GM12878 (cell line): ENCODE data around the gene SHC1. TPM values are rescaled to one million over a fixed set of nuclear protein-coding genes. Genes with fewer than 3 reads are reported as not detected.

Experiments used
- ATAC-seq: fragments of 200-7000 bp; cut with Tn5 transposase; 3 replicates; pipeline ENCODE4 v1.9.1; 2020; ENCODE audit warnings: mild to moderate bottlenecking, moderate library complexity
- BruUV-seq: library from RNA; stranded (reverse); fragments of 400-500 nt; replicated peaks from 2 replicates; lab custom pipeline; 2021; lab: Mats Ljungman, UMichigan
- CTCF ChIA-PET: fragments of 300-600 bp; sonication (Branson Sonifier 250); formaldehyde crosslinking; extraction: SDS; loops from one replicate; lab custom pipeline; 2021; ENCODE audit warnings: inconsistent platforms; lab: Yijun Ruan, JAX
- POLR2A ChIA-PET: fragments of 350-600 bp; formaldehyde crosslinking; extraction: SDS; loops from one replicate; lab custom pipeline; 2021; ENCODE audit warnings: inconsistent platforms; lab: Charles Lee
- RAD21 ChIA-PET: fragments of 300-600 bp; sonication (Branson Sonifier 250); formaldehyde crosslinking; loops from one replicate; lab custom pipeline; 2023; ENCODE audit warnings: antibody characterized with exemption; ENCODE audit not compliant: unreplicated experiment; lab: Charles Lee
- SMC1A ChIA-PET: fragments of 300-600 bp; sonication (Branson Sonifier 250); formaldehyde crosslinking; loops from one replicate; lab custom pipeline; 2023; ENCODE audit not compliant: unreplicated experiment, uncharacterized antibody; lab: Charles Lee
- DNase-seq: peaks from one replicate; pipeline ENCODE4 v3.0.0-alpha.2; 2011; ENCODE audit warnings: low read depth, low spot score
- FAIRE-seq: peaks from 3 replicates; lab custom pipeline; 2011; peaks lifted over from hg19 to GRCh38; lab: Jason Lieb, UNC
- H2AFZ ChIP-seq: 2 replicates; pipeline ENCODE4 v1.6.0; 2011; ENCODE audit warnings: low read depth, low read length, control low read depth; ENCODE audit not compliant: control insufficient read depth
- H3K27ac ChIP-seq: 2 replicates; pipeline ENCODE4 v1.5.1; 2011; ENCODE audit warnings: control low read depth; ENCODE audit not compliant: control insufficient read depth, insufficient read depth
- H3K27me3 ChIP-seq, 2 experiments: replicated peaks in 1 of 2; 2 replicates each; pipeline versions ENCODE4 v1.6.0 to v1.6.1; 2011; ENCODE audit warnings: low read length in 1 of 2; ENCODE audit not compliant: control insufficient read depth in 2 of 2, insufficient read depth in 2 of 2
- H3K36me3 ChIP-seq, 2 experiments: 2 replicates each; pipeline ENCODE4 v1.5.1; 2011; ENCODE audit warnings: low read length in 1 of 2; ENCODE audit not compliant: control insufficient read depth in 2 of 2, insufficient read depth in 2 of 2
- H3K4me1 ChIP-seq: 2 replicates; pipeline ENCODE4 v1.6.1; 2011; ENCODE audit warnings: mild to moderate bottlenecking, low read length, moderate library complexity, mixed read lengths; ENCODE audit not compliant: control insufficient read depth, insufficient read depth
- H3K4me2 ChIP-seq: 2 replicates; pipeline ENCODE4 v1.6.0; 2011; ENCODE audit warnings: control low read depth; ENCODE audit not compliant: control insufficient read depth, insufficient read depth
- H3K4me3 ChIP-seq: fragments of 200-600 bp; sonication (generic); 2 replicates; pipeline ENCODE4 v1.5.1; 2016
- H3K79me2 ChIP-seq: 2 replicates; pipeline ENCODE4 v1.6.0; 2011; ENCODE audit warnings: low read length; ENCODE audit not compliant: control insufficient read depth, insufficient read depth
- H3K9ac ChIP-seq: 2 replicates; pipeline ENCODE4 v1.8.0; 2011; ENCODE audit warnings: low read length, control low read depth, mixed read lengths; ENCODE audit not compliant: control insufficient read depth, insufficient read depth
- H3K9me3 ChIP-seq: replicated peaks from 3 replicates; pipeline ENCODE4 v1.5.1; 2011; ENCODE audit warnings: mild to moderate bottlenecking, low read length; ENCODE audit not compliant: control insufficient read depth, insufficient read depth
- H4K20me1 ChIP-seq: 2 replicates; pipeline ENCODE4 v1.6.0; 2011; ENCODE audit not compliant: control insufficient read depth, insufficient read depth
- CBFB ChIP-seq: IDR thresholded peaks from 2 replicates; pipeline ENCODE4 v1.6.1; 2016; ENCODE audit warnings: antibody characterized with exemption, low read depth
- CHD4 ChIP-seq: fragments of 200-600 bp; sonication (generic); IDR thresholded peaks from 2 replicates; pipeline ENCODE4 v1.6.1; 2016; ENCODE audit warnings: mild to moderate bottlenecking
- CTCF ChIP-seq, 3 experiments: IDR thresholded peaks in 2 of 3; conservative IDR thresholded peaks in 1 of 3; 2 replicates each; pipeline ENCODE4 v1.5.1; 2011; ENCODE audit warnings: low read depth in 3 of 3, low read length in 3 of 3, mild to moderate bottlenecking in 3 of 3, control low read depth in 2 of 3, moderate library complexity in 2 of 3, inconsistent platforms in 1 of 3, mixed read lengths in 1 of 3; ENCODE audit not compliant: control insufficient read depth in 2 of 3, insufficient read depth in 1 of 3; ENCODE audit errors: extremely low read depth in 1 of 3
- HSF1 ChIP-seq: fragments of 150-350 bp; IDR thresholded peaks from 2 replicates; pipeline ENCODE4 v1.6.1; 2014; ENCODE audit warnings: mild to moderate bottlenecking, low read depth, low read length
- IRF5 ChIP-seq: fragments of 450-650 bp; IDR thresholded peaks from 2 replicates; pipeline ENCODE4 v1.6.1; 2017; ENCODE audit warnings: borderline replicate concordance
- POU2F2 ChIP-seq: IDR thresholded peaks from 3 replicates; pipeline ENCODE4 v1.6.1; 2011; ENCODE audit warnings: low read depth, mild to moderate bottlenecking, low read length, borderline replicate concordance
- SMAD5 ChIP-seq: IDR thresholded peaks from 2 replicates; pipeline ENCODE4 v1.6.1; 2016; ENCODE audit warnings: antibody characterized with exemption, low read depth
- WGBS: methylation state at CpG from one replicate; pipeline ENCODE4 v1.1.6; 2016; ENCODE audit warnings: low lambda C conversion rate; ENCODE audit not compliant: insufficient replicate concordance, insufficient coverage; ENCODE audit errors: missing lambda C conversion rate; 5-methylcytosine and 5-hydroxymethylcytosine counted together
- in situ Hi-C: fragments of 300-500 bp; cut with MboI; formaldehyde crosslinking; loops from 9 replicates; pipeline ENCODE4 v1.14.3; 2018; ENCODE audit warnings: mixed read lengths
- intact Hi-C: fragments of 100-400 bp; cut with micrococcal nuclease; formaldehyde crosslinking; loops from one replicate; pipeline ENCODE4 v1.14.2; 2022; ENCODE audit not compliant: unreplicated experiment
- polyA plus RNA-seq, 11 experiments: library from polyadenylated mRNA; depleted of rRNA in 4 of 11; unstranded in 6 of 11; stranded (reverse) in 5 of 11; fragments of >200 nt; fragmentation: Nextera tagmentation in 4 of 11; fragmentation: Illumina TruSeq in 1 of 11; extraction: Ambion mirVana in 4 of 11; extraction: Trizol in 1 of 11; gene quantifications; 1 replicate in 1 of 11; 2 replicates in 10 of 11; pipeline versions ENCODE4 v1.2.1 to v1.2.3, GENCODE V29; 2011 to 2016; ENCODE audit warnings: inconsistent platforms in 2 of 11, missing spikeins in 2 of 11, low read depth in 1 of 11
- total RNA-seq, 4 experiments: library from RNA; depleted of rRNA in 3 of 4; stranded (reverse); fragments of >200 nt in 3 of 4; fragmentation: Illumina TruSeq in 1 of 4; extraction: Trizol in 1 of 4; gene quantifications; 2 replicates each; pipeline versions ENCODE4 v1.2.1 to v1.2.3, GENCODE V29; 2013 to 2021

Gene SHC1
- total and polyA plus RNA-seq, 10 of the 15 experiments (the other 5 are each of a cell fraction or from before 2014, with no cell fraction given) = 2.6 to 49.3 (median 25.2) TPM

- Histone ChIP-seq H3K27ac (no peak overlapping the region), H2AFZ (no peak overlapping the region), H3K79me2 (no peaks in the 10 kb centered on the region; the same call in 1 of the 2 replicates), H3K36me3 (peaks cover 0 to 13% of the 10 kb centered on the region in 2 experiments; a peak in 2 of 4 replicates), H3K4me1 (peaks cover 19% of the 10 kb centered on the region), H3K4me3 (no peak overlapping the region), H4K20me1 (no peaks in the 10 kb centered on the region), H3K9ac (no peak overlapping the region), H3K4me2 (no peak overlapping the region), H3K9me3 (no peaks in the 10 kb centered on the region), H3K27me3 (no peaks in the 10 kb centered on the region; a peak in 1 of 4 replicates)
- FAIRE-seq (no peak), DNase-seq (no peak), ATAC-seq (no peak)
- ChIA-PET CTCF (interaction anchor here (0.6 to 4.2 kb wide), 11 partner anchors 15 to 460 kb away, joined by 3 to 34 read pairs (median 4); partner anchors contain the start of gene PBXIP1), POLR2A (interaction anchor here (0.6 to 2.3 kb wide), 2 partner anchors 16 to 35 kb away, joined by 3 to 8 read pairs; no protein-coding TSS in a partner anchor), SMC1A (interaction anchor here (0.8 to 1.6 kb wide), 9 partner anchors 26 to 71 kb away, joined by 3 to 5 read pairs (median 3); partner anchors contain the start of genes PYGO2 and SHC1), RAD21 (interaction anchor here (1.2 to 3.1 kb wide), 2 partner anchors 16 to 46 kb away, joined by 4 to 14 read pairs; partner anchors contain the start of gene ZBTB7B)
- in situ Hi-C loops = no loop called here
- WGBS = 67% methylated on average over 11 of the region's 11 CpGs
- BruUV-seq = no TSS peak
- intact Hi-C loops = no loop called here
- TF ChIP-seq CBFB = no peak
- no peak for TF ChIP-seq HSF1
- no peak for TF ChIP-seq IRF5
- no peak for TF ChIP-seq CHD4
- TF ChIP-seq SMAD5 = no peak
- no peak for TF ChIP-seq POU2F2
- no peak for TF ChIP-seq CTCF (IDR thresholded peaks at IDR 0.05 in 2 of 3, conservative IDR thresholded peaks at IDR 0.05 in 1 of 3; ENCODE audit: control insufficient read depth in 2 of 3, extremely low read depth in 1 of 3, insufficient read depth in 1 of 3, low read depth in 3 of 3, low read length in 3 of 3)
Observed at GRCh38 chr1:155019377-155020245, 49.1 kb upstream of the SHC1 start.
